B cell (primary cell): Measurements from ENCODE around the gene PEX13. TPM values are rescaled to one million over a fixed set of nuclear protein-coding genes. Genes with fewer than 3 reads are reported as not detected.

ENCODE experiments used
- ATAC-seq: fragments of 200-7000 bp; cut with Tn5 transposase; one replicate; pipeline ENCODE4 v1.10.0; 2021; ENCODE audit warnings: low read depth, mild to moderate bottlenecking, moderate number of reproducible peaks, moderate library complexity
- CTCF ChIA-PET: fragments of 350-600 bp; sonication (Branson Sonifier 250); formaldehyde crosslinking; loops from one replicate; lab custom pipeline; 2021; ENCODE audit warnings: antibody characterized with exemption, inconsistent platforms; lab: Charles Lee
- POLR2A ChIA-PET: fragments of 350-600 bp; sonication (Branson Sonifier 250); formaldehyde crosslinking; loops from one replicate; lab custom pipeline; 2021; ENCODE audit warnings: antibody characterized with exemption; lab: Charles Lee
- DNase-seq: peaks from one replicate; pipeline ENCODE4 v3.0.0; 2013
- H2AFZ ChIP-seq: 2 replicates; pipeline ENCODE4 v1.6.1; 2012; ENCODE audit warnings: mild to moderate bottlenecking, low read depth, low read length; ENCODE audit not compliant: insufficient read depth, poor library complexity, severe bottlenecking
- H3K27ac ChIP-seq, 2 donors: 1 replicate in 1 of 2; 2 replicates in 1 of 2; pipeline ENCODE4 v1.5.1; 2012 to 2013; ENCODE audit warnings: low read length in 2 of 2, mild to moderate bottlenecking in 2 of 2, moderate library complexity in 1 of 2
- H3K27me3 ChIP-seq, 4 experiments: fragments of 200-600 bp in 1 of 4; sonication (generic) in 1 of 4; replicated peaks in 1 of 4; 1 replicate in 2 of 4; 2 replicates in 2 of 4; pipeline versions ENCODE4 v1.6.1 to v1.7.0; 2013 to 2016; ENCODE audit warnings: low read length in 3 of 4, mild to moderate bottlenecking in 2 of 4, mixed read lengths in 1 of 4, moderate library complexity in 1 of 4; ENCODE audit not compliant: insufficient read depth in 4 of 4, control insufficient read depth in 3 of 4; ENCODE audit errors: control extremely low read depth in 1 of 4
- H3K36me3 ChIP-seq, 2 experiments: replicated peaks in 1 of 2; 1 replicate in 1 of 2; 2 replicates in 1 of 2; pipeline versions ENCODE4 v1.6.1 to v1.7.1; 2013; ENCODE audit warnings: low read length in 1 of 2; ENCODE audit not compliant: insufficient read depth in 2 of 2, control insufficient read depth in 1 of 2; ENCODE audit errors: control extremely low read depth in 1 of 2, extremely low read depth in 1 of 2
- H3K4me1 ChIP-seq, 2 donors: fragments of 200-600 bp in 1 of 2; sonication (generic) in 1 of 2; 1 replicate in 1 of 2; 2 replicates in 1 of 2; pipeline versions ENCODE4 v1.5.1 to v1.6.1; 2013 to 2017; ENCODE audit warnings: low read length in 2 of 2; ENCODE audit not compliant: control insufficient read depth in 2 of 2, insufficient read depth in 2 of 2
- H3K4me2 ChIP-seq: replicated peaks from 2 replicates; pipeline ENCODE3; 2012; ENCODE audit warnings: mild to moderate bottlenecking, low read depth, low read length; ENCODE audit not compliant: poor library complexity, severe bottlenecking
- H3K4me3 ChIP-seq, 5 experiments: fragments of 200-600 bp in 1 of 5; sonication (generic) in 1 of 5; 1 replicate in 3 of 5; 2 replicates in 2 of 5; pipeline versions ENCODE4 v1.5.1 to v1.7.0; 2011 to 2016; ENCODE audit warnings: low read length in 4 of 5, mild to moderate bottlenecking in 4 of 5, low read depth in 2 of 5, control low read depth in 1 of 5, moderate library complexity in 1 of 5; ENCODE audit not compliant: insufficient read depth in 1 of 5; ENCODE audit errors: control extremely low read depth in 1 of 5, extremely low read depth in 1 of 5
- H3K79me2 ChIP-seq: fragments of 200-600 bp; sonication (generic); one replicate; pipeline ENCODE4 v1.6.0; 2016; ENCODE audit warnings: low read length; ENCODE audit not compliant: control insufficient read depth, insufficient read depth
- H3K9ac ChIP-seq: fragments of 200-600 bp; sonication (generic); 2 replicates; pipeline ENCODE4 v1.6.1; 2017; ENCODE audit warnings: mild to moderate bottlenecking, low read length, moderate library complexity
- H3K9me3 ChIP-seq, 3 donors: one replicate each; pipeline versions ENCODE4 v1.6.1 to v1.7.1; 2013; ENCODE audit warnings: low read length in 2 of 3; ENCODE audit not compliant: control insufficient read depth in 2 of 3, insufficient read depth in 1 of 3; ENCODE audit errors: control extremely low read depth in 1 of 3
- H4K20me1 ChIP-seq: 2 replicates; pipeline ENCODE4 v1.6.0; 2012; ENCODE audit warnings: mild to moderate bottlenecking, low read length; ENCODE audit not compliant: insufficient read depth, control insufficient read depth, poor library complexity, severe bottlenecking
- H3K27ac Mint-ChIP-seq: one replicate; pipeline ENCODE4 v1.8.0; 2021; ENCODE audit warnings: mixed read lengths
- H3K27me3 Mint-ChIP-seq: one replicate; pipeline ENCODE4 v1.8.0; 2021; ENCODE audit warnings: mixed read lengths
- H3K4me1 Mint-ChIP-seq: one replicate; pipeline ENCODE4 v1.8.0; 2021; ENCODE audit warnings: mixed read lengths
- H3K4me3 Mint-ChIP-seq: one replicate; pipeline ENCODE4 v1.8.0; 2021; ENCODE audit warnings: mixed read lengths
- H3K9me3 Mint-ChIP-seq: one replicate; pipeline ENCODE4 v1.8.0; 2022; ENCODE audit warnings: mixed read lengths; ENCODE audit not compliant: insufficient read depth
- EZH2 ChIP-seq: IDR thresholded peaks from 2 replicates; pipeline ENCODE4 v1.6.1; 2012; ENCODE audit warnings: borderline replicate concordance, low read depth, mild to moderate bottlenecking, moderate library complexity, low read length; ENCODE audit not compliant: insufficient read depth, poor library complexity, severe bottlenecking
- WGBS: methylation state at CpG from one replicate; pipeline ENCODE4 v1.1.5; 2013; ENCODE audit warnings: missing lambda C conversion rate; ENCODE audit not compliant: insufficient coverage; 5-methylcytosine and 5-hydroxymethylcytosine counted together
- intact Hi-C: fragments of 100-400 bp; cut with micrococcal nuclease; formaldehyde crosslinking; loops from one replicate; pipeline ENCODE4 v1.10.0; 2022
- polyA plus RNA-seq: library from polyadenylated mRNA; depleted of rRNA; stranded (reverse); fragments of >200 nt; gene quantifications from 2 replicates; pipeline ENCODE4 v1.2.3, GENCODE V29; 2012
- total RNA-seq, 2 donors: library from RNA; stranded (reverse); fragments of 120-200 nt in 1 of 2; gene quantifications; 1 replicate in 1 of 2; 2 replicates in 1 of 2; pipeline versions ENCODE4 v1.2.3 to v1.2.4, GENCODE V29; 2013 to 2022
- TF ChIP-seq, protein P1 (sequence below): fragments of 200-600 bp; IDR thresholded peaks from one replicate; pipeline ENCODE4 v1.8.0; 2022; ENCODE audit warnings: antibody characterized with exemption, mild to moderate bottlenecking

PEX13 gene
- total and polyA plus RNA-seq, 2 donors (not counting 1 experiment from before 2014, with no cell fraction given) = 6.1 to 19.8 TPM

DNA sequence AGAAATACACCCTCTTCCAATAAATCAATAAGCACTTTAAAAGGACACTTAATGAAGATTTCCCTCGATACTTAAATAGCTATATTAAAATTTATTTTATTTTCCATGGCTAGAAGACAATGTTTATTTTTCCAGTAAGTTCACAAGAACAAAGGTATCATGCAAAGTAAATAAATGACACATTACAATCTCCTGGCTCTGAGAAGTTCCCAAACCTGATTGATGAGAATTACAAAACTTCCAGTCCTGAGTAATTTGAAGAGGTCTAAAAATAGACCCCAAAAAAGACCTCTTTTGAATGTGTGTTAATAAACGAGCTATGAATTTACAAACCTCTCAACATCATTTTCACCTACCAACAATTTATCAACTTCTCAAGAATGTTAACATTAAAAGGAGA, 1.5 kb upstream of the PEX13 start:
- POLR2A ChIA-PET = no interaction called here
- Mint-ChIP-seq H3K27ac (no peak overlapping the region), H3K4me1 (peaks cover 35% of the 10 kb centered on the region)

DNA sequence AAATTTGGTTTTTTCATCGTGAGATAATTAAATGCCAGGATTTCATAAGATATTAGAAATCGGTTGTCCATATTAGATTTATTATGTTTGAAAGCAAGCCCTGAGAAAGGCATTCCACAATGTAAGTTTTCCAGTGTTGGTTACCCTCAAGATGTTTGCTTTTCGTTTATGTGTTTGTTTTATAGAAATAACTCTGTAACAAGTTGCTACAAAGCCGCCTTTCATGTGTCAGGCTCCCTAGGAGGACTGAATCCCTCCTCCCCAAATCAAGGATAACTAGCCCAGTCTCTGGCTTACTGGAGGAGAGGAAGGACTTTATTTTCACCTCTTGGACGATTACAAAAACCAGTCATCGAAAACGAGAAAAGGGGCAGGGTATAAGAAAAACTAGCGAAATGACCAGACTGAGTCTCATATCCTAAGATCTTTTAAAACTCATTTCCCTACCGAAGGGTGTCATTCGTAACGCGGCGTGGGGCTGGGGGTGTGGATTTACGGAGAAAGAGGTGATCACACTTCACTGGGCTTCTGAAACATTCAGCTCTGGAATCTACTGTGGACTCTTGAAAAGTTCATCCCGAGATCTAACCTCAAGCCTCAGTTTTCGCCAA, 1.0 kb upstream of the PEX13 start:
- Histone ChIP-seq H2AFZ (peak overlapping the region; percentile 99), H3K4me1 (peaks cover 5 to 19% of the 10 kb centered on the region in 2 donors), H3K9ac (peak overlapping the region; percentile 88), H3K9me3 (no peaks in the 10 kb centered on the region), H3K27ac (peak overlapping the region; percentile 69 to 84), H3K36me3 (peaks cover 0 to 5% of the 10 kb centered on the region in 2 experiments), H3K79me2 (peaks cover 48% of the 10 kb centered on the region), H3K4me2 (peak overlapping the region; percentile 84), H3K4me3 (peak overlapping the region; percentile 81 to 98 (median 94)), H4K20me1 (peaks cover 4% of the 10 kb centered on the region), H3K27me3 (no peaks in the 10 kb centered on the region)
- ATAC-seq = no peak
- TF ChIP-seq EZH2 = no peak
- TF ChIP-seq, protein P1, sequence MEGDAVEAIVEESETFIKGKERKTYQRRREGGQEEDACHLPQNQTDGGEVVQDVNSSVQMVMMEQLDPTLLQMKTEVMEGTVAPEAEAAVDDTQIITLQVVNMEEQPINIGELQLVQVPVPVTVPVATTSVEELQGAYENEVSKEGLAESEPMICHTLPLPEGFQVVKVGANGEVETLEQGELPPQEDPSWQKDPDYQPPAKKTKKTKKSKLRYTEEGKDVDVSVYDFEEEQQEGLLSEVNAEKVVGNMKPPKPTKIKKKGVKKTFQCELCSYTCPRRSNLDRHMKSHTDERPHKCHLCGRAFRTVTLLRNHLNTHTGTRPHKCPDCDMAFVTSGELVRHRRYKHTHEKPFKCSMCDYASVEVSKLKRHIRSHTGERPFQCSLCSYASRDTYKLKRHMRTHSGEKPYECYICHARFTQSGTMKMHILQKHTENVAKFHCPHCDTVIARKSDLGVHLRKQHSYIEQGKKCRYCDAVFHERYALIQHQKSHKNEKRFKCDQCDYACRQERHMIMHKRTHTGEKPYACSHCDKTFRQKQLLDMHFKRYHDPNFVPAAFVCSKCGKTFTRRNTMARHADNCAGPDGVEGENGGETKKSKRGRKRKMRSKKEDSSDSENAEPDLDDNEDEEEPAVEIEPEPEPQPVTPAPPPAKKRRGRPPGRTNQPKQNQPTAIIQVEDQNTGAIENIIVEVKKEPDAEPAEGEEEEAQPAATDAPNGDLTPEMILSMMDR = no peak
- Mint-ChIP-seq H3K27me3 (no peaks in the 10 kb centered on the region), H3K4me1 (peaks cover 35% of the 10 kb centered on the region), H3K4me3 (peak overlapping the region; percentile 100), H3K27ac (peak overlapping the region; percentile 98), H3K9me3 (no peaks in the 10 kb centered on the region)
- intact Hi-C loops = loop anchor here (1.0 to 5.0 kb wide), 5 partner anchors 24 to 521 kb away; partner anchors contain the start of genes SANBR and XPO1
- DNase-seq = no peak
- ChIA-PET CTCF (interaction anchor here (1.2 kb wide), 1 partner anchor 15 kb away, joined by 3 read pairs; no protein-coding TSS in a partner anchor), POLR2A (interaction anchor here (1.2 kb wide), 1 partner anchor 23 kb away, joined by 4 read pairs; no protein-coding TSS in a partner anchor)
- 0% methylated on average over 2 of the region's 16 CpGs for WGBS

More for the DNA sequence above, 1.5 kb upstream of the PEX13 start:
- Histone ChIP-seq H4K20me1 (peaks cover under 1% of the 10 kb centered on the region), H3K27ac (no peak overlapping the region), H3K9me3 (no peaks in the 10 kb centered on the region), H3K4me1 (peaks cover 5 to 19% of the 10 kb centered on the region in 2 donors), H3K4me3 (no peak overlapping the region), H3K27me3 (no peaks in the 10 kb centered on the region), H3K4me2 (peak overlapping the region; percentile 84), H2AFZ (peak overlapping the region; percentile 99), H3K79me2 (peaks cover 43% of the 10 kb centered on the region), H3K9ac (peak overlapping the region; percentile 88), H3K36me3 (no peaks in the 10 kb centered on the region)
- ATAC-seq = no peak
- H3K4me3 Mint-ChIP-seq = peak overlapping the region; percentile 100
- CTCF ChIA-PET = interaction anchor here (1.2 kb wide), 1 partner anchor 15 kb away, joined by 3 read pairs; no protein-coding TSS in a partner anchor
- no peaks in the 10 kb centered on the region for H3K27me3 Mint-ChIP-seq
- no peaks in the 10 kb centered on the region for H3K9me3 Mint-ChIP-seq
- intact Hi-C loops = loop anchor here (2.0 to 5.0 kb wide), 3 partner anchors 23 to 521 kb away; partner anchors contain the start of gene XPO1
- WGBS = no CpG with 5 or more reads among the region's 2 CpGs
- no peak for DNase-seq
- TF ChIP-seq EZH2 = no peak
- TF ChIP-seq, protein P1 = no peak
